Neural cell (in vitro differentiated cells): ENCODE results near the gene BST1. TPM values are rescaled to one million over a fixed set of nuclear protein-coding genes. Genes with fewer than 3 reads are reported as not detected.

Experiments
- H2AFZ ChIP-seq: fragments of 200-600, 300-800 bp; sonication (generic), shearing (Covaris generic); 2 replicates; pipeline ENCODE4 v1.6.0; 2014; ENCODE audit warnings: low read depth, mild to moderate bottlenecking, antibody characterized with exemption, low read length, moderate library complexity
- H3F3A ChIP-seq: fragments of 200-600 bp; shearing (Covaris generic); 2 replicates; pipeline ENCODE4 v1.6.1; 2016; ENCODE audit warnings: mild to moderate bottlenecking, moderate library complexity, mixed read lengths, antibody characterized with exemption, low read length; ENCODE audit not compliant: insufficient read depth, poor library complexity, severe bottlenecking
- H3K27ac ChIP-seq: fragments of 200-600, 300-800 bp; sonication (generic), shearing (Covaris generic); 2 replicates; pipeline ENCODE4 v1.5.1; 2014; ENCODE audit warnings: mild to moderate bottlenecking, low read length, moderate library complexity
- H3K27me3 ChIP-seq: fragments of 300-800, 200-600 bp; sonication (generic), shearing (Covaris generic); 2 replicates; pipeline ENCODE4 v1.6.0; 2014; ENCODE audit warnings: mild to moderate bottlenecking, low read depth, low read length, moderate library complexity; ENCODE audit not compliant: insufficient read depth
- H3K36me3 ChIP-seq: fragments of 300-800, 200-600 bp; sonication (generic), shearing (Covaris generic); 2 replicates; pipeline ENCODE4 v1.5.1; 2014; ENCODE audit warnings: mild to moderate bottlenecking, antibody characterized with exemption, low read length, moderate library complexity; ENCODE audit not compliant: insufficient read depth
- H3K4me2 ChIP-seq: fragments of 300-800, 200-600 bp; sonication (generic), shearing (Covaris generic); 2 replicates; pipeline ENCODE4 v1.6.0; 2014; ENCODE audit warnings: mild to moderate bottlenecking, low read length
- H3K4me3 ChIP-seq: fragments of 300-800, 200-600 bp; sonication (generic), shearing (Covaris generic); 2 replicates; pipeline ENCODE4 v1.5.1; 2014; ENCODE audit warnings: mild to moderate bottlenecking, low read length, moderate library complexity
- H3K79me2 ChIP-seq: fragments of 200-600 bp; shearing (Covaris generic); replicated peaks from 2 replicates; pipeline ENCODE4 v1.6.0; 2014; ENCODE audit warnings: mild to moderate bottlenecking, low read length, moderate library complexity; ENCODE audit not compliant: insufficient read depth
- H3K9ac ChIP-seq: fragments of 300-800, 200-600 bp; sonication (generic), shearing (Covaris generic); 2 replicates; pipeline ENCODE4 v1.6.1; 2016; ENCODE audit warnings: mild to moderate bottlenecking, low read length, mixed read lengths
- H3K9me2 ChIP-seq: fragments of 200-600 bp; shearing (Covaris generic); 2 replicates; pipeline ENCODE4 v1.6.1; 2016; ENCODE audit warnings: mild to moderate bottlenecking, low read length, mixed read lengths; ENCODE audit not compliant: insufficient read depth
- H3K9me3 ChIP-seq: fragments of 200-600, 300-800 bp; sonication (generic), shearing (Covaris generic); 2 replicates; pipeline ENCODE4 v1.6.1; 2016; ENCODE audit warnings: mild to moderate bottlenecking, mixed run types, low read length, moderate library complexity, mixed read lengths
- H4K20me1 ChIP-seq: fragments of 200-600 bp; shearing (Covaris generic); 2 replicates; pipeline ENCODE4 v1.6.1; 2016; ENCODE audit warnings: mild to moderate bottlenecking, mixed run types; ENCODE audit not compliant: insufficient read depth
- EP300 ChIP-seq: fragments of 450-650 bp; conservative IDR thresholded peaks from 2 replicates; pipeline ENCODE4 v1.6.1; 2014; ENCODE audit warnings: antibody characterized with exemption, mild to moderate bottlenecking, moderate library complexity; ENCODE audit not compliant: poor library complexity, severe bottlenecking
- EZH2 ChIP-seq: fragments of 200-600, 300-800 bp; shearing (Covaris generic), sonication (generic); IDR thresholded peaks from 2 replicates; pipeline ENCODE4 v1.6.1; 2014; ENCODE audit warnings: antibody characterized with exemption, low read length, borderline replicate concordance, mild to moderate bottlenecking; ENCODE audit not compliant: insufficient read depth, poor library complexity, severe bottlenecking
- MXI1 ChIP-seq: fragments of 450-650 bp; conservative IDR thresholded peaks from 2 replicates; pipeline ENCODE4 v1.6.1; 2014; ENCODE audit warnings: antibody characterized with exemption, mild to moderate bottlenecking; ENCODE audit not compliant: poor library complexity, severe bottlenecking
- POLR2AphosphoS5 ChIP-seq: IDR thresholded peaks from 2 replicates; pipeline ENCODE4 v1.6.1; 2012
- RAD21 ChIP-seq: fragments of 450-650 bp; conservative IDR thresholded peaks from 2 replicates; pipeline ENCODE4 v1.6.1; 2014; ENCODE audit warnings: antibody characterized with exemption, mild to moderate bottlenecking, moderate library complexity
- SMC3 ChIP-seq: fragments of 450-650 bp; conservative IDR thresholded peaks from 2 replicates; pipeline ENCODE4 v1.6.1; 2014; ENCODE audit warnings: antibody characterized with exemption, mild to moderate bottlenecking, moderate library complexity; ENCODE audit not compliant: poor library complexity
- TAF1 ChIP-seq: IDR thresholded peaks from 2 replicates; pipeline ENCODE4 v1.6.1; 2012; ENCODE audit warnings: low read depth
- polyA plus RNA-seq: library from polyadenylated mRNA; depleted of rRNA; stranded (reverse); fragments of >200 nt; gene quantifications from 2 replicates; pipeline ENCODE4 v1.2.3, GENCODE V29; 2014
- TF ChIP-seq, protein P1 (sequence below): IDR thresholded peaks from 2 replicates; pipeline ENCODE4 v1.6.1; 2012; ENCODE audit warnings: borderline replicate concordance
- TF ChIP-seq, protein P2 (sequence below): fragments of 450-650 bp; IDR thresholded peaks from 2 replicates; pipeline ENCODE4 v1.5.1; 2014; ENCODE audit warnings: antibody characterized with exemption, mild to moderate bottlenecking, moderate library complexity; ENCODE audit not compliant: poor library complexity, severe bottlenecking

The BST1 gene
- polyA plus RNA-seq, 1 donor from 2014 or later = 1.6 TPM

DNA sequence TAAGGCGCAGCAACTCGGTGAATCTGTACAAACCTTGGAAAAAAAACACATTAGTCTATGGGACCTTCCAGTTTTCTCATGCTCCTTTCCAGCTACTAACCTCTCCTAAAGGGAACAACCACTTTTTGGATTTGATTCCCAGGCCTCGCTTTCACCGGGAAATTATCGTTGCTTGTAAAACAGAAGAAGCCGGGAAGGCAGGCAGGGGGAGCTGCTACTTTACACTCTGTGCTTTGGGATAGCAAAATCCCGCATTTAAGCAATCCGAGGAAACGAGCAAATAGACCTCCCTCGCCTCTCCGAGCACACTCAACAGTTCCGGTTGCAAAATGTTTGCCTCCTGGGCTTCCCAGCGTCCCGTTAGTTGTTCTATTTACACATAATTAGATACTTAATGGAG lies 76.4 kb downstream of the BST1 start:
- TF ChIP-seq, protein P1, sequence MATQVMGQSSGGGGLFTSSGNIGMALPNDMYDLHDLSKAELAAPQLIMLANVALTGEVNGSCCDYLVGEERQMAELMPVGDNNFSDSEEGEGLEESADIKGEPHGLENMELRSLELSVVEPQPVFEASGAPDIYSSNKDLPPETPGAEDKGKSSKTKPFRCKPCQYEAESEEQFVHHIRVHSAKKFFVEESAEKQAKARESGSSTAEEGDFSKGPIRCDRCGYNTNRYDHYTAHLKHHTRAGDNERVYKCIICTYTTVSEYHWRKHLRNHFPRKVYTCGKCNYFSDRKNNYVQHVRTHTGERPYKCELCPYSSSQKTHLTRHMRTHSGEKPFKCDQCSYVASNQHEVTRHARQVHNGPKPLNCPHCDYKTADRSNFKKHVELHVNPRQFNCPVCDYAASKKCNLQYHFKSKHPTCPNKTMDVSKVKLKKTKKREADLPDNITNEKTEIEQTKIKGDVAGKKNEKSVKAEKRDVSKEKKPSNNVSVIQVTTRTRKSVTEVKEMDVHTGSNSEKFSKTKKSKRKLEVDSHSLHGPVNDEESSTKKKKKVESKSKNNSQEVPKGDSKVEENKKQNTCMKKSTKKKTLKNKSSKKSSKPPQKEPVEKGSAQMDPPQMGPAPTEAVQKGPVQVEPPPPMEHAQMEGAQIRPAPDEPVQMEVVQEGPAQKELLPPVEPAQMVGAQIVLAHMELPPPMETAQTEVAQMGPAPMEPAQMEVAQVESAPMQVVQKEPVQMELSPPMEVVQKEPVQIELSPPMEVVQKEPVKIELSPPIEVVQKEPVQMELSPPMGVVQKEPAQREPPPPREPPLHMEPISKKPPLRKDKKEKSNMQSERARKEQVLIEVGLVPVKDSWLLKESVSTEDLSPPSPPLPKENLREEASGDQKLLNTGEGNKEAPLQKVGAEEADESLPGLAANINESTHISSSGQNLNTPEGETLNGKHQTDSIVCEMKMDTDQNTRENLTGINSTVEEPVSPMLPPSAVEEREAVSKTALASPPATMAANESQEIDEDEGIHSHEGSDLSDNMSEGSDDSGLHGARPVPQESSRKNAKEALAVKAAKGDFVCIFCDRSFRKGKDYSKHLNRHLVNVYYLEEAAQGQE = no peak
- TF ChIP-seq EP300 (no peak), SMC3 (no peak), MXI1 (no peak), RAD21 (no peak), POLR2AphosphoS5 (no peak), TAF1 (no peak), EZH2 (no peak)
- TF ChIP-seq, protein P2, sequence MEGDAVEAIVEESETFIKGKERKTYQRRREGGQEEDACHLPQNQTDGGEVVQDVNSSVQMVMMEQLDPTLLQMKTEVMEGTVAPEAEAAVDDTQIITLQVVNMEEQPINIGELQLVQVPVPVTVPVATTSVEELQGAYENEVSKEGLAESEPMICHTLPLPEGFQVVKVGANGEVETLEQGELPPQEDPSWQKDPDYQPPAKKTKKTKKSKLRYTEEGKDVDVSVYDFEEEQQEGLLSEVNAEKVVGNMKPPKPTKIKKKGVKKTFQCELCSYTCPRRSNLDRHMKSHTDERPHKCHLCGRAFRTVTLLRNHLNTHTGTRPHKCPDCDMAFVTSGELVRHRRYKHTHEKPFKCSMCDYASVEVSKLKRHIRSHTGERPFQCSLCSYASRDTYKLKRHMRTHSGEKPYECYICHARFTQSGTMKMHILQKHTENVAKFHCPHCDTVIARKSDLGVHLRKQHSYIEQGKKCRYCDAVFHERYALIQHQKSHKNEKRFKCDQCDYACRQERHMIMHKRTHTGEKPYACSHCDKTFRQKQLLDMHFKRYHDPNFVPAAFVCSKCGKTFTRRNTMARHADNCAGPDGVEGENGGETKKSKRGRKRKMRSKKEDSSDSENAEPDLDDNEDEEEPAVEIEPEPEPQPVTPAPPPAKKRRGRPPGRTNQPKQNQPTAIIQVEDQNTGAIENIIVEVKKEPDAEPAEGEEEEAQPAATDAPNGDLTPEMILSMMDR = no peak
- no peak overlapping the region for H3K9ac ChIP-seq

DNA sequence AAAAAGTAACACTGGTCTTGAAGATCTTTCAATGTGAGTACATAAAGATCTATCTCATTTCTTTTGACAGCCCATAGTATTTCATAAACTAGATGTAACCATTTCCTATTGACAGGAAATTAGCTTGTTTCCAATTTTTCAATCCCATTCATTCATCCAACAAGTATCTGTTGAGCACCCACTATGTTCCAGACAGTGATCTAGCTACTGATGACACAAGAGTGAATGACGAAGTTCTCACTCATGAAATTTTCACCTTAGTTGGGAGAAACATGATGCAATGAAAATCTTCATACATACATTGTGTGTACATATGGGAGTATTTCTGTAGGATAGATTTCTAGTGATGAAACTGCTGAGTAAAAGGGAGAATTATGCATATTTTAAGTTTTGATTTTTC lies 76.9 kb downstream of the BST1 start:
- peak overlapping the region; percentile 65 for H3K4me3 ChIP-seq
- no peaks in the 10 kb centered on the region for H3K9me2 ChIP-seq
- H3K9me3 ChIP-seq = no peaks in the 10 kb centered on the region
- no peak overlapping the region for H2AFZ ChIP-seq
- peaks cover 40% of the 10 kb centered on the region for H3K27me3 ChIP-seq
- no peak overlapping the region for H3K27ac ChIP-seq
- H3K79me2 ChIP-seq = no peaks in the 10 kb centered on the region
- no peak overlapping the region for H3K4me2 ChIP-seq
- no peak overlapping the region for H3K9ac ChIP-seq
- H4K20me1 ChIP-seq = no peaks in the 10 kb centered on the region
- no peaks in the 10 kb centered on the region for H3K36me3 ChIP-seq
- no peak for TF ChIP-seq EP300
- TF ChIP-seq POLR2AphosphoS5 = no peak
- no peaks in the 10 kb centered on the region for H3F3A ChIP-seq

More for the DNA sequence above, 76.4 kb downstream of the BST1 start:
- Histone ChIP-seq H4K20me1 (no peaks in the 10 kb centered on the region), H3F3A (no peaks in the 10 kb centered on the region), H3K27ac (no peak overlapping the region), H3K9me3 (no peaks in the 10 kb centered on the region), H3K36me3 (no peaks in the 10 kb centered on the region), H3K27me3 (peaks cover 40% of the 10 kb centered on the region), H3K4me2 (peak overlapping the region; percentile 17), H3K9me2 (no peaks in the 10 kb centered on the region), H2AFZ (no peak overlapping the region), H3K79me2 (no peaks in the 10 kb centered on the region), H3K4me3 (peak overlapping the region; percentile 65)
